Mesenchymal stem cell (in vitro differentiated cells and primary cell): ENCODE data around the gene NIPAL4.
A peak's percentile ranks its signal among the peaks of the same experiment; 100 is the strongest.

Source experiments
- DNase-seq: peaks from one replicate; pipeline ENCODE4 v3.0.0-alpha.2; 2013
- H2AFZ ChIP-seq: one replicate; pipeline ENCODE4 v1.6.1; 2013; ENCODE audit warnings: low read depth, mild to moderate bottlenecking, control low read depth, inconsistent platforms, low read length, moderate library complexity
- H2AK5ac ChIP-seq: 2 replicates; pipeline ENCODE4 v1.6.1; 2013; ENCODE audit warnings: low read length, moderate library complexity, mild to moderate bottlenecking, inconsistent platforms; ENCODE audit not compliant: severe bottlenecking
- H2BK120ac ChIP-seq: one replicate; pipeline ENCODE4 v1.6.1; 2013; ENCODE audit warnings: low read depth, mild to moderate bottlenecking, inconsistent platforms, low read length, moderate library complexity
- H2BK12ac ChIP-seq, 2 experiments: one replicate each; pipeline ENCODE4 v1.6.1; 2013; ENCODE audit warnings: inconsistent platforms in 2 of 2, low read length in 2 of 2, mild to moderate bottlenecking in 2 of 2, moderate library complexity in 2 of 2, control low read depth in 1 of 2
- H2BK15ac ChIP-seq: one replicate; pipeline ENCODE4 v1.6.1; 2013; ENCODE audit warnings: mild to moderate bottlenecking, low read depth, inconsistent platforms; ENCODE audit not compliant: poor library complexity, severe bottlenecking
- H2BK5ac ChIP-seq: 2 replicates; pipeline ENCODE4 v1.6.1; 2013; ENCODE audit warnings: low read depth, mild to moderate bottlenecking, low read length, control low read depth, inconsistent platforms; ENCODE audit not compliant: poor library complexity, severe bottlenecking
- H3K14ac ChIP-seq, 2 experiments: one replicate each; pipeline ENCODE4 v1.6.1; 2013; ENCODE audit warnings: inconsistent platforms in 2 of 2, low read length in 2 of 2, control low read depth in 1 of 2, mild to moderate bottlenecking in 1 of 2, moderate library complexity in 1 of 2
- H3K18ac ChIP-seq, 2 experiments: one replicate each; pipeline ENCODE4 v1.6.1; 2013; ENCODE audit warnings: inconsistent platforms in 2 of 2, low read length in 2 of 2, control low read depth in 1 of 2, low read depth in 1 of 2, mild to moderate bottlenecking in 1 of 2
- H3K23ac ChIP-seq, 2 experiments: one replicate each; pipeline ENCODE4 v1.6.1; 2013; ENCODE audit warnings: inconsistent platforms in 2 of 2, low read length in 2 of 2, mild to moderate bottlenecking in 2 of 2, moderate library complexity in 2 of 2, control low read depth in 1 of 2
- H3K27ac ChIP-seq: 2 replicates; pipeline ENCODE4 v1.5.1; 2013; ENCODE audit warnings: mild to moderate bottlenecking, moderate library complexity, low read length, control low read depth, inconsistent platforms; ENCODE audit not compliant: poor library complexity, severe bottlenecking
- H3K27me3 ChIP-seq, 2 experiments: 2 replicates each; pipeline versions ENCODE4 v1.6.1 to v1.7.0; 2013; ENCODE audit warnings: low read length in 2 of 2, mild to moderate bottlenecking in 2 of 2, moderate library complexity in 2 of 2, control low read depth in 1 of 2, inconsistent platforms in 1 of 2; ENCODE audit not compliant: control insufficient read depth in 1 of 2, insufficient read depth in 1 of 2
- H3K36me3 ChIP-seq, 2 experiments: 2 replicates each; pipeline versions ENCODE4 v1.6.1 to v1.7.0; 2013; ENCODE audit warnings: low read length in 2 of 2, control low read depth in 1 of 2, inconsistent platforms in 1 of 2, low read depth in 1 of 2, mild to moderate bottlenecking in 1 of 2; ENCODE audit not compliant: insufficient read depth in 2 of 2, control insufficient read depth in 1 of 2
- H3K4ac ChIP-seq, 2 experiments: one replicate each; pipeline ENCODE4 v1.6.1; 2013; ENCODE audit warnings: inconsistent platforms in 2 of 2, low read length in 2 of 2, mild to moderate bottlenecking in 2 of 2, moderate library complexity in 2 of 2, control low read depth in 1 of 2, low read depth in 1 of 2
- H3K4me1 ChIP-seq: 2 replicates; pipeline ENCODE4 v1.6.1; 2013; ENCODE audit warnings: low read depth, low read length, control low read depth; ENCODE audit not compliant: control insufficient read depth, insufficient read depth
- H3K4me2 ChIP-seq: 2 replicates; pipeline ENCODE4 v1.6.1; 2013; ENCODE audit warnings: low read length, mild to moderate bottlenecking, inconsistent platforms; ENCODE audit not compliant: poor library complexity, severe bottlenecking
- H3K4me3 ChIP-seq, 2 experiments: 2 replicates each; pipeline versions ENCODE4 v1.5.1 to v1.7.0; 2013; ENCODE audit warnings: low read length in 2 of 2, mild to moderate bottlenecking in 2 of 2, control low read depth in 1 of 2, low read depth in 1 of 2; ENCODE audit not compliant: insufficient read depth in 1 of 2
- H3K79me1 ChIP-seq: replicated peaks from 2 replicates; pipeline ENCODE4 v1.6.1; 2013; ENCODE audit warnings: mild to moderate bottlenecking, control low read depth, low read length, inconsistent platforms; ENCODE audit not compliant: poor library complexity, severe bottlenecking
- H3K9ac ChIP-seq: 2 replicates; pipeline ENCODE4 v1.7.0; 2013; ENCODE audit warnings: mild to moderate bottlenecking, low read length, moderate library complexity
- H3K9me3 ChIP-seq: 2 replicates; pipeline ENCODE4 v1.7.0; 2013; ENCODE audit warnings: mild to moderate bottlenecking, low read length; ENCODE audit not compliant: control insufficient read depth
- H4K8ac ChIP-seq: one replicate; pipeline ENCODE4 v1.6.1; 2013; ENCODE audit warnings: inconsistent platforms, mild to moderate bottlenecking, low read length, moderate library complexity
- H4K91ac ChIP-seq: one replicate; pipeline ENCODE4 v1.6.1; 2013; ENCODE audit warnings: mild to moderate bottlenecking, low read length, inconsistent platforms
- WGBS: methylation state at CpG from one replicate; pipeline ENCODE4 v1.1.7; 2013; ENCODE audit warnings: mixed read lengths; 5-methylcytosine and 5-hydroxymethylcytosine counted together

The NIPAL4 gene

GRCh38 chr5:157463081-157463480 lies 3.1 kb downstream of the NIPAL4 start:
- 82% methylated on average over 7 of the region's 8 CpGs for WGBS
- Histone ChIP-seq H4K91ac (peak overlapping the region; percentile 16), H3K4ac (peak overlapping the region in 1 of 2 experiments; percentile 3), H3K79me1 (no peaks in the 10 kb centered on the region), H3K27ac (no peak overlapping the region), H3K9ac (no peak overlapping the region), H2BK15ac (peak overlapping the region; percentile 1), H3K4me1 (peaks cover 12% of the 10 kb centered on the region), H2BK120ac (no peak overlapping the region), H3K4me3 (no peak overlapping the region), H4K8ac (peak overlapping the region; percentile 0), H3K4me2 (no peak overlapping the region), H3K18ac (peak overlapping the region; percentile 68 to 71), H2BK5ac (no peak overlapping the region), H2BK12ac (peak overlapping the region; percentile 22 to 89), H3K36me3 (no peaks in the 10 kb centered on the region), H3K14ac (no peak overlapping the region), H3K27me3 (peaks cover 0 to 35% of the 10 kb centered on the region in 2 experiments), H2AK5ac (no peak overlapping the region), H3K9me3 (no peaks in the 10 kb centered on the region), H3K23ac (no peak overlapping the region), H2AFZ (no peak overlapping the region)
- peak; percentile 66 for DNase-seq

GRCh38 chr5:157463621-157464518 lies 3.9 kb downstream of the NIPAL4 start:
- DNase-seq: peak; percentile 97
- Histone ChIP-seq H3K9ac (peak overlapping the region; percentile 64), H3K4me2 (no peak overlapping the region), H3K9me3 (no peaks in the 10 kb centered on the region), H3K4me3 (peak overlapping the region in 1 of 2 experiments; percentile 24), H3K23ac (no peak overlapping the region), H2BK15ac (no peak overlapping the region), H2BK5ac (no peak overlapping the region), H2BK12ac (peak overlapping the region in 1 of 2 experiments; percentile 48), H3K27me3 (peaks cover 0 to 35% of the 10 kb centered on the region in 2 experiments), H2AFZ (no peak overlapping the region), H3K14ac (no peak overlapping the region), H2AK5ac (peak overlapping the region; percentile 40), H3K4me1 (peaks cover 12% of the 10 kb centered on the region), H3K36me3 (no peaks in the 10 kb centered on the region), H3K4ac (peak overlapping the region in 1 of 2 experiments; percentile 49), H3K27ac (no peak overlapping the region), H2BK120ac (no peak overlapping the region), H3K18ac (peak overlapping the region; percentile 56 to 61), H4K8ac (no peak overlapping the region), H3K79me1 (no peaks in the 10 kb centered on the region), H4K91ac (no peak overlapping the region)
- WGBS: 20% methylated on average over 7 of the region's 9 CpGs

DNA sequence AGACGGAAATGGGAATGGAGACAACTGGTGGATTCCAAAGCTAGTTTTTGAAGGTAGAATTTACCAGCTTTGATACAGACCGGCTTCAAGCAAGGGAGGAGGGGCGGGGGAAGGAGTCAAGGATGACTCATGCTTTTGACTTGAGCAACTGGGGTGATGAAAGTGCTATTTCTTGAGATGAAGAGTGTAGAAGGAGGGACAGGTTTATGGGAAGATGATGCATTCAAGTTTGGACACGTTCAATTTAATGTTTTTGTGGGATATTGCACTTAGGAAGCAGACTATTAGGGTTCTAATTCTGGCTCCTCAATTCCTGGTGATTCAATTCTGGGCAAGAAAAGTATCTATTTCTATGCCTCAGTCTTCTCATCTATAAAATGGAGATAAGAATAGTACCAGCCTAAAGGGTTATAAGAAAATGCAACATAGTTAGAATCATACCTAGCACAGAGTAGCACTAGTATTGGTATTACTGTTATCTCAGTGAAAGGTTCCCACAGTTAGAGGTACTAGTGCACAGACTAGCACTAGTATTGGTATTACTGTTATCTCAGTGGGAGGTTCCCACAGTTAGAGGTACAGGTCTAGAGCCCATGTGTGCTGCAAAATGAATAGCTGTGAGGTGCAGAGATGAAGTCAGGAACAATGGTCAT lies 4.6 kb downstream of the NIPAL4 start:
- 1% methylated on average over 4 of the region's 4 CpGs for WGBS
- Histone ChIP-seq H2BK5ac (no peak overlapping the region), H3K4ac (no peak overlapping the region), H2AFZ (no peak overlapping the region), H2BK12ac (no peak overlapping the region), H3K4me3 (peak overlapping the region in 1 of 2 experiments; percentile 24), H3K14ac (no peak overlapping the region), H2BK120ac (no peak overlapping the region), H2AK5ac (peak overlapping the region; percentile 0), H2BK15ac (no peak overlapping the region), H3K36me3 (no peaks in the 10 kb centered on the region), H3K9ac (peak overlapping the region; percentile 64), H4K91ac (peak overlapping the region; percentile 48), H3K18ac (peak overlapping the region in 1 of 2 experiments; percentile 56), H3K79me1 (no peaks in the 10 kb centered on the region), H3K23ac (no peak overlapping the region), H4K8ac (no peak overlapping the region), H3K27ac (no peak overlapping the region), H3K4me1 (peaks cover 11% of the 10 kb centered on the region), H3K4me2 (no peak overlapping the region), H3K9me3 (no peaks in the 10 kb centered on the region), H3K27me3 (peaks cover 0 to 27% of the 10 kb centered on the region in 2 experiments)
- peak; percentile 96 for DNase-seq
